GM18520 (cell line): ENCODE measurements around the gene SMYD3.

Source experiments
- ATAC-seq: cut with Tn5 transposase; IDR thresholded peaks from one replicate; pipeline ENCODE4 v1.9.1; 2021; ENCODE audit not compliant: unreplicated experiment

The SMYD3 gene

GRCh38 chr1:246182149-246182851 lies 324.8 kb downstream of the SMYD3 start:
- no peak for ATAC-seq

GRCh38 chr1:246181241-246181640 lies 325.8 kb downstream of the SMYD3 start:
- no peak for ATAC-seq

GRCh38 chr1:246179401-246179800 lies 327.7 kb downstream of the SMYD3 start:
- no peak for ATAC-seq

- ATAC-seq: no peak
Measured at GRCh38 chr1:246178717-246179311, 328.3 kb downstream of the SMYD3 start.

GRCh38 chr1:246176126-246177024 lies 330.7 kb downstream of the SMYD3 start:
- no peak for ATAC-seq

GRCh38 chr1:246170574-246171261 lies 336.4 kb downstream of the SMYD3 start:
- peak; percentile 53 for ATAC-seq

GRCh38 chr1:246169486-246169885 lies 337.6 kb downstream of the SMYD3 start:
- no peak for ATAC-seq

- ATAC-seq: no peak
Measured at GRCh38 chr1:246169019-246169418, 338.1 kb downstream of the SMYD3 start.

GRCh38 chr1:246166841-246167240 lies 340.2 kb downstream of the SMYD3 start:
- no peak for ATAC-seq

- ATAC-seq: no peak
Measured at GRCh38 chr1:246165826-246166709, 341.0 kb downstream of the SMYD3 start.

- no peak for ATAC-seq
Measured at GRCh38 chr1:246164764-246165163, 342.3 kb downstream of the SMYD3 start.

- no peak for ATAC-seq
Measured at GRCh38 chr1:246162560-246162959, 344.5 kb downstream of the SMYD3 start.

GRCh38 chr1:246161626-246162025 lies 345.5 kb downstream of the SMYD3 start:
- no peak for ATAC-seq

- no peak for ATAC-seq
Measured at GRCh38 chr1:246160905-246161304, 346.2 kb downstream of the SMYD3 start.

- no peak for ATAC-seq
Measured at GRCh38 chr1:246160374-246160773, 346.7 kb downstream of the SMYD3 start.

- no peak for ATAC-seq
Measured at GRCh38 chr1:246159279-246160227, 347.5 kb downstream of the SMYD3 start.

GRCh38 chr1:246158131-246158530 lies 348.9 kb downstream of the SMYD3 start:
- no peak for ATAC-seq

GRCh38 chr1:246157516-246157915 lies 349.6 kb downstream of the SMYD3 start:
- no peak for ATAC-seq

- ATAC-seq: no peak
Measured at GRCh38 chr1:246156847-246157246, 350.2 kb downstream of the SMYD3 start.
